Keratinocyte (primary cell): ENCODE results near the gene SPSB4. TPM values are rescaled to one million over a fixed set of nuclear protein-coding genes. Genes with fewer than 3 reads are reported as not detected.
"Not testable (repeated sequence)": the region's sequence is repeated elsewhere in the genome, so short reads cannot be mapped to it uniquely, and the experiment has no call there.

ENCODE experiments used
- DNase-seq: peaks from one replicate; pipeline ENCODE4 v3.0.0-alpha.2; 2011; ENCODE audit warnings: low read depth, missing footprints, low spot score
- FAIRE-seq: peaks from 2 replicates; lab custom pipeline; 2011; peaks lifted over from hg19 to GRCh38; lab: Jason Lieb, UNC
- H2AFZ ChIP-seq: 2 replicates; pipeline ENCODE4 v1.6.0; 2012; ENCODE audit warnings: low read length, control low read depth, inconsistent platforms; ENCODE audit not compliant: control insufficient read depth
- H3K27ac ChIP-seq: 2 replicates; pipeline ENCODE4 v1.5.1; 2011; ENCODE audit warnings: low read length; ENCODE audit not compliant: control insufficient read depth, insufficient read depth
- H3K27me3 ChIP-seq: 3 replicates; pipeline ENCODE4 v1.6.0; 2011; ENCODE audit warnings: low read length; ENCODE audit not compliant: control insufficient read depth, insufficient read depth; ENCODE audit errors: extremely low read depth
- H3K36me3 ChIP-seq, 2 experiments: 2 replicates in 1 of 2; 3 replicates in 1 of 2; pipeline ENCODE4 v1.5.1; 2011; ENCODE audit warnings: low read length in 2 of 2, mild to moderate bottlenecking in 1 of 2; ENCODE audit not compliant: control insufficient read depth in 2 of 2, insufficient read depth in 2 of 2; ENCODE audit errors: extremely low read depth in 1 of 2
- H3K4me1 ChIP-seq: 3 replicates; pipeline ENCODE4 v1.5.1; 2011; ENCODE audit warnings: low read length; ENCODE audit not compliant: control insufficient read depth, insufficient read depth; ENCODE audit errors: extremely low read depth
- H3K4me2 ChIP-seq: 3 replicates; pipeline ENCODE4 v1.6.0; 2011; ENCODE audit warnings: low read depth, low read length; ENCODE audit not compliant: control insufficient read depth, insufficient read depth; ENCODE audit errors: extremely low read depth
- H3K4me3 ChIP-seq, 3 experiments: fragments of 200-600 bp in 1 of 3; sonication (generic) in 1 of 3; 2 replicates in 2 of 3; 3 replicates in 1 of 3; pipeline ENCODE4 v1.5.1; 2011 to 2016; ENCODE audit warnings: low read length in 3 of 3, mild to moderate bottlenecking in 3 of 3, control low read depth in 2 of 3, inconsistent platforms in 1 of 3, low read depth in 1 of 3, mixed read lengths in 1 of 3, mixed run types in 1 of 3, moderate library complexity in 1 of 3; ENCODE audit not compliant: control insufficient read depth in 2 of 3, insufficient read depth in 2 of 3; ENCODE audit errors: extremely low read depth in 1 of 3
- H3K79me2 ChIP-seq: 2 replicates; pipeline ENCODE4 v1.6.0; 2012; ENCODE audit warnings: low read length; ENCODE audit not compliant: control insufficient read depth, insufficient read depth
- H3K9ac ChIP-seq: 3 replicates; pipeline ENCODE4 v1.6.0; 2011; ENCODE audit warnings: low read length; ENCODE audit not compliant: control insufficient read depth, insufficient read depth; ENCODE audit errors: extremely low read depth
- H3K9me1 ChIP-seq: 3 replicates; pipeline ENCODE4 v1.6.0; 2011; ENCODE audit warnings: low read length; ENCODE audit not compliant: control insufficient read depth, insufficient read depth; ENCODE audit errors: extremely low read depth
- H3K9me3 ChIP-seq: 2 replicates; pipeline ENCODE4 v1.5.1; 2012; ENCODE audit warnings: low read depth, low read length; ENCODE audit not compliant: control insufficient read depth
- H4K20me1 ChIP-seq: 3 replicates; pipeline ENCODE4 v1.6.0; 2011; ENCODE audit warnings: low read length; ENCODE audit not compliant: control insufficient read depth, insufficient read depth; ENCODE audit errors: extremely low read depth
- CTCF ChIP-seq, 3 experiments: IDR thresholded peaks in 1 of 3; conservative IDR thresholded peaks in 1 of 3; optimal IDR thresholded peaks in 1 of 3; 2 replicates in 2 of 3; 3 replicates in 1 of 3; pipeline versions ENCODE3 to v1.5.1; 2011; ENCODE audit warnings: low read length in 3 of 3, mild to moderate bottlenecking in 3 of 3, moderate library complexity in 2 of 3, control low read depth in 1 of 3, inconsistent platforms in 1 of 3; ENCODE audit not compliant: insufficient read depth in 2 of 3; ENCODE audit errors: extremely low read depth in 1 of 3
- EZH2 ChIP-seq: IDR thresholded peaks from one replicate; pipeline ENCODE4 v1.6.1; 2012; ENCODE audit warnings: inconsistent platforms, mild to moderate bottlenecking, low read length, moderate library complexity
- dilution Hi-C: fragments of 300-500 bp; cut with MboI; formaldehyde crosslinking; loops from one replicate; pipeline ENCODE4 v1.7.0; 2020; ENCODE audit warnings: low sequenced_read_pairs; ENCODE audit not compliant: extremely low pct_ligation_motif_present
- polyA plus RNA-seq, 5 experiments: library from polyadenylated mRNA; depleted of rRNA in 3 of 5; stranded (reverse) in 3 of 5; stranded (forward) in 1 of 5; unstranded in 1 of 5; fragments of >200 nt; gene quantifications; 1 replicate in 1 of 5; 2 replicates in 3 of 5; 3 replicates in 1 of 5; pipeline versions ENCODE4 v1.2.1 to v1.2.3, GENCODE V29; 2011 to 2012; ENCODE audit warnings: missing spikeins in 2 of 5, low read depth in 1 of 5, low replicate concordance in 1 of 5

SPSB4 gene
- polyA plus RNA-seq, 1 donor (not counting 4 experiments of a cell fraction or from before 2014, with no cell fraction given), result not detected

- Histone ChIP-seq H3K27me3 (no peaks in the 10 kb centered on the region), H3K4me3 (no peak overlapping the region), H2AFZ (no peak overlapping the region), H3K36me3 (no peaks in the 10 kb centered on the region), H3K9me1 (no peaks in the 10 kb centered on the region), H3K4me1 (no peaks in the 10 kb centered on the region), H3K9me3 (no peaks in the 10 kb centered on the region), H3K9ac (no peak overlapping the region), H3K79me2 (no peaks in the 10 kb centered on the region), H4K20me1 (no peaks in the 10 kb centered on the region), H3K27ac (no peak overlapping the region), H3K4me2 (no peak overlapping the region)
- FAIRE-seq (no peak), DNase-seq (no peak)
- no peak for TF ChIP-seq EZH2
- dilution Hi-C loops, result no loop called here
Observed at GRCh38 chr3:141015481-141015880, 35.7 kb upstream of the SPSB4 start.

GRCh38 chr3:141017366-141018322, 33.5 kb upstream of the SPSB4 start:
- DNase-seq, H3K27ac ChIP-seq, H4K20me1 ChIP-seq, H3K27me3 ChIP-seq, H3K36me3 ChIP-seq, H3K9me1 ChIP-seq, H3K79me2 ChIP-seq, H3K9me3 ChIP-seq, H2AFZ ChIP-seq, H3K4me3 ChIP-seq, H3K9ac ChIP-seq, FAIRE-seq, H3K4me1 ChIP-seq, H3K4me2 ChIP-seq, dilution Hi-C loops: not testable (repeated sequence)

GRCh38 chr3:141019244-141019643, 31.9 kb upstream of the SPSB4 start:
- DNase-seq, result no peak
- Histone ChIP-seq H3K36me3 (no peaks in the 10 kb centered on the region), H3K9me3 (no peaks in the 10 kb centered on the region), H3K4me2 (no peak overlapping the region), H3K4me3 (no peak overlapping the region), H3K4me1 (no peaks in the 10 kb centered on the region), H3K9me1 (no peaks in the 10 kb centered on the region), H3K27ac (no peak overlapping the region), H3K79me2 (no peaks in the 10 kb centered on the region), H3K27me3 (no peaks in the 10 kb centered on the region), H4K20me1 (no peaks in the 10 kb centered on the region), H2AFZ (no peak overlapping the region), H3K9ac (no peak overlapping the region)
- FAIRE-seq, result no peak
- TF ChIP-seq CTCF (optimal IDR thresholded peaks at IDR 0.05 in 1 of 3, IDR thresholded peaks at IDR 0.05 in 1 of 3, conservative IDR thresholded peaks at IDR 0.05 in 1 of 3; ENCODE audit: extremely low read depth in 1 of 3, insufficient read depth in 2 of 3, low read length in 3 of 3) (no peak), EZH2 (no peak)
- dilution Hi-C loops, result no loop called here
